ENCODE results near the gene DNAH2.

DNA sequence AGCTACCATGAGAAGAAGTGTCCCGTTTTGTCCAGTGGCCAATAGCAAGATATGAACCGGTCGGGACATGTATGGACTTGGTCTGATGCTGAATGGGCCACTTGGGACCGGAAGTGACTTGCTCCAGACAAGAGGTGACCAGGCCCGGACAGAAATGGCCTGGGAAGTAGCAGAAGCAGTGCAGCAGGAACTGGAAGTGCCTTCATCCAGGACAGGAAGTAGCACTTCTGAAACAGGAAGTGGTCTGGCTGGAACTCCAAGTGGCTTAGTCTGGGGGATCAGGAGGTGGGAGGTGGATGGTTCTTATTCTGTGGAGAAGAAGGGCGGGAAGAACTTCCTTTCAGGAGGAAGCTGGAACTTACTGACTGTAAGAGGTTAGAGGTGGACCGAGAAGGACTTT, 7.2 kb upstream of the DNAH2 start:
- TF ChIP-seq, protein P1, sequence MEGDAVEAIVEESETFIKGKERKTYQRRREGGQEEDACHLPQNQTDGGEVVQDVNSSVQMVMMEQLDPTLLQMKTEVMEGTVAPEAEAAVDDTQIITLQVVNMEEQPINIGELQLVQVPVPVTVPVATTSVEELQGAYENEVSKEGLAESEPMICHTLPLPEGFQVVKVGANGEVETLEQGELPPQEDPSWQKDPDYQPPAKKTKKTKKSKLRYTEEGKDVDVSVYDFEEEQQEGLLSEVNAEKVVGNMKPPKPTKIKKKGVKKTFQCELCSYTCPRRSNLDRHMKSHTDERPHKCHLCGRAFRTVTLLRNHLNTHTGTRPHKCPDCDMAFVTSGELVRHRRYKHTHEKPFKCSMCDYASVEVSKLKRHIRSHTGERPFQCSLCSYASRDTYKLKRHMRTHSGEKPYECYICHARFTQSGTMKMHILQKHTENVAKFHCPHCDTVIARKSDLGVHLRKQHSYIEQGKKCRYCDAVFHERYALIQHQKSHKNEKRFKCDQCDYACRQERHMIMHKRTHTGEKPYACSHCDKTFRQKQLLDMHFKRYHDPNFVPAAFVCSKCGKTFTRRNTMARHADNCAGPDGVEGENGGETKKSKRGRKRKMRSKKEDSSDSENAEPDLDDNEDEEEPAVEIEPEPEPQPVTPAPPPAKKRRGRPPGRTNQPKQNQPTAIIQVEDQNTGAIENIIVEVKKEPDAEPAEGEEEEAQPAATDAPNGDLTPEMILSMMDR (IDR thresholded peaks at IDR 0.05) = no peak
- no peak for TF ChIP-seq POLR2AphosphoS5 (IDR thresholded peaks at IDR 0.05)
- TF ChIP-seq POLR2A (IDR thresholded peaks at IDR 0.05) = no peak

Data from prostate gland (tissue), 2 donors.